HEK293 (cell line): ENCODE data around the gene SET.

Experiments
- CTCF ChIA-PET: fragments of 350-600 bp; formaldehyde crosslinking; extraction: SDS; loops from one replicate; lab custom pipeline; 2021; ENCODE audit warnings: antibody characterized with exemption; lab: Yijun Ruan, JAX
- POLR2A ChIA-PET: fragments of 300-600 bp; formaldehyde crosslinking; extraction: SDS; loops from one replicate; lab custom pipeline; 2020; ENCODE audit warnings: antibody characterized with exemption, inconsistent platforms; lab: Yijun Ruan, JAX
- H3K27ac ChIP-seq: fragments of 200-500 bp; sonication (Bioruptor generic); 2 replicates; pipeline ENCODE4 v1.5.1; 2014; ENCODE audit warnings: low read depth, low read length, control low read depth, inconsistent platforms; ENCODE audit errors: extremely low read depth
- H3K36me3 ChIP-seq, 2 experiments: fragments of 200-500 bp in 1 of 2; sonication (Bioruptor generic) in 1 of 2; 1 replicate in 1 of 2; 2 replicates in 1 of 2; pipeline ENCODE4 v1.5.1; 2014 to 2017; ENCODE audit warnings: inconsistent platforms in 2 of 2, low read length in 2 of 2; ENCODE audit not compliant: control insufficient read depth in 2 of 2, insufficient read depth in 1 of 2
- H3K4me1 ChIP-seq: fragments of 200-500 bp; sonication (Bioruptor generic); 2 replicates; pipeline ENCODE4 v1.5.1; 2014; ENCODE audit warnings: mild to moderate bottlenecking, low read length, inconsistent platforms; ENCODE audit not compliant: control insufficient read depth, insufficient read depth
- H3K4me3 ChIP-seq: 2 replicates; pipeline ENCODE4 v1.5.1; 2011; ENCODE audit warnings: low read depth, mild to moderate bottlenecking, control low read depth, low read length, moderate library complexity
- H3K9me3 ChIP-seq: fragments of 200-500 bp; sonication (Bioruptor generic); 2 replicates; pipeline ENCODE4 v1.5.1; 2014; ENCODE audit warnings: low read depth, low read length, inconsistent platforms; ENCODE audit not compliant: control insufficient read depth, insufficient read depth
- GFI1B ChIP-seq: fragments of 450-650 bp; formaldehyde crosslinking; IDR thresholded peaks from 2 replicates; pipeline ENCODE4 v1.5.1; 2016; ENCODE audit warnings: missing biosample characterization, missing genetic modification characterization
- GLIS1 ChIP-seq: fragments of 450-650 bp; formaldehyde crosslinking; IDR thresholded peaks from 2 replicates; pipeline ENCODE4 v1.5.1; 2016; ENCODE audit warnings: missing biosample characterization, missing genetic modification characterization
- PBX3 ChIP-seq: sonication (generic); formaldehyde crosslinking; IDR thresholded peaks from 2 replicates; pipeline ENCODE4 v1.8.1; 2022; ENCODE audit warnings: mild to moderate bottlenecking, moderate library complexity, missing genetic modification reagents
- SP7 ChIP-seq: fragments of 450-650 bp; formaldehyde crosslinking; IDR thresholded peaks from 2 replicates; pipeline ENCODE4 v1.5.1; 2016; ENCODE audit warnings: missing biosample characterization, missing genetic modification characterization
- TRIM28 ChIP-seq: IDR thresholded peaks from 2 replicates; pipeline ENCODE4 v1.6.1; 2011; ENCODE audit warnings: low read length, control low read depth, borderline replicate concordance
- ZBTB48 ChIP-seq: fragments of 450-650 bp; formaldehyde crosslinking; IDR thresholded peaks from 2 replicates; pipeline ENCODE4 v1.5.1; 2016; ENCODE audit warnings: missing biosample characterization, missing genetic modification characterization
- ZFHX2 ChIP-seq: fragments of 450-650 bp; formaldehyde crosslinking; conservative IDR thresholded peaks from 2 replicates; pipeline ENCODE4 v1.5.1; 2016; ENCODE audit warnings: missing biosample characterization, missing genetic modification characterization
- ZFP37 ChIP-seq: fragments of 450-650 bp; formaldehyde crosslinking; IDR thresholded peaks from 2 replicates; pipeline ENCODE4 v1.5.1; 2016; ENCODE audit warnings: missing biosample characterization, missing genetic modification characterization
- ZNF184 ChIP-seq: fragments of 450-650 bp; IDR thresholded peaks from 2 replicates; pipeline ENCODE4 v1.5.1; 2018; ENCODE audit warnings: missing biosample characterization, mild to moderate bottlenecking, missing genetic modification characterization
- ZNF423 ChIP-seq: fragments of 450-650 bp; formaldehyde crosslinking; IDR thresholded peaks from 2 replicates; pipeline ENCODE4 v1.5.1; 2016; ENCODE audit warnings: missing biosample characterization, missing genetic modification characterization
- ZNF433 ChIP-seq: fragments of 450-650 bp; formaldehyde crosslinking; IDR thresholded peaks from 2 replicates; pipeline ENCODE4 v1.5.1; 2016; ENCODE audit warnings: missing biosample characterization, missing genetic modification characterization, low read depth
- ZNF513 ChIP-seq: fragments of 450-650 bp; IDR thresholded peaks from 2 replicates; pipeline ENCODE4 v1.5.1; 2018; ENCODE audit warnings: missing biosample characterization, missing genetic modification characterization
- ZNF571 ChIP-seq: fragments of 450-650 bp; formaldehyde crosslinking; IDR thresholded peaks from 2 replicates; pipeline ENCODE4 v1.5.0; 2017; ENCODE audit warnings: missing biosample characterization, missing genetic modification characterization
- ZNF580 ChIP-seq: fragments of 450-650 bp; formaldehyde crosslinking; IDR thresholded peaks from 2 replicates; pipeline ENCODE4 v1.5.1; 2016; ENCODE audit warnings: missing biosample characterization, missing genetic modification characterization
- ZNF600 ChIP-seq: fragments of 450-650 bp; formaldehyde crosslinking; IDR thresholded peaks from 2 replicates; pipeline ENCODE4 v1.5.1; 2016; ENCODE audit warnings: missing biosample characterization, missing genetic modification characterization
- ZNF654 ChIP-seq: fragments of 450-650 bp; formaldehyde crosslinking; IDR thresholded peaks from 2 replicates; pipeline ENCODE4 v1.5.1; 2016; ENCODE audit warnings: low read depth, missing biosample characterization, missing genetic modification characterization
- ZNF664 ChIP-seq: fragments of 450-650 bp; formaldehyde crosslinking; IDR thresholded peaks from 2 replicates; pipeline ENCODE4 v1.5.1; 2016; ENCODE audit warnings: missing biosample characterization, missing genetic modification characterization
- ZNF768 ChIP-seq: fragments of 450-650 bp; formaldehyde crosslinking; IDR thresholded peaks from 2 replicates; pipeline ENCODE4 v1.5.1; 2018; ENCODE audit warnings: missing biosample characterization, mild to moderate bottlenecking, missing genetic modification characterization
- TF ChIP-seq, protein P1 (sequence below): fragments of 450-650 bp; formaldehyde crosslinking; optimal IDR thresholded peaks from 2 replicates; pipeline ENCODE3; 2016; ENCODE audit warnings: missing biosample characterization, mild to moderate bottlenecking, missing genetic modification characterization
- TF ChIP-seq, protein P2 (sequence below): fragments of 450-650 bp; formaldehyde crosslinking; IDR thresholded peaks from 2 replicates; pipeline ENCODE4 v1.5.1; 2017; ENCODE audit warnings: missing biosample characterization, missing genetic modification characterization

Gene SET

DNA sequence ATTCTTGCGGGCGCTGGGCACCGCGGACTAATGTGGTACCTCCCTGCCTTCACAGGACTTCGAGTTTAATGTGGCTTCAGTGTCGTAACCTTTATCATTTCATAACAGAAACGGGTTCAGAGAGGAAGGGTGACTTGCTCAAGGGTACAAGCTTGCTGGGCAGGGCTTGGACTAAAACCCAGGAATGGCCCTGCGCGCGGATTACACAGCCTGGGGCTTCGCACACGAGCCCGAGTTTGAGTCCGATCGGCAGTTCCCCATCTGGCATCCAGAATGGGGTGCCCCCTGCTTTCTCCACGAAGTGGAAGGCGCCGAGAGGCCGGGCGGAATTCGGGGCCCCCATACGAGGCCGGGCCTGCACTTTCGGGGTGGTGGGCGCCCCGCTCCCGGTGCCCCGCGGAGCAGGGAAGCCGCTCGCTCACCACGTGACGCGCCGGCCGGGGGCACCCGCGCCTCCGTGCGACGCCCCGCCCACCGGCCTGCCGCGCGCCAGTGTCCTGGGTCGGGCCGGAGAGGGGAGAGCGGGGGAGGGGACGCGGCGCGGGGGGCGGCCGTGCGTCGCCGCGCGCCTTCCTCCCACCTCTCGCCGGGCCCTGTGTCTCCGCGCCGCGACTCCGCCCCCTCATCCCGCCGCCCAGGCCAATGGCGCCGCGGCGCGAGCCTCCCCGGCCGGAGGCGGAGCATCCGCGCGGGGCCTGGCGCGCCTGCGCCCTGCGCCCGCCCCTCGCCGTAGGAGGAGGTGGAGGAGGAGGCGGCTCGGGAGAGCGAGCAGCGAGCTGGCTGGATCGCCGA is at the start of gene SET (continued):
- TF ChIP-seq ZNF513 (tag by site-specific recombination) (no peak), ZNF580 (tag by site-specific recombination) (no peak)

DNA sequence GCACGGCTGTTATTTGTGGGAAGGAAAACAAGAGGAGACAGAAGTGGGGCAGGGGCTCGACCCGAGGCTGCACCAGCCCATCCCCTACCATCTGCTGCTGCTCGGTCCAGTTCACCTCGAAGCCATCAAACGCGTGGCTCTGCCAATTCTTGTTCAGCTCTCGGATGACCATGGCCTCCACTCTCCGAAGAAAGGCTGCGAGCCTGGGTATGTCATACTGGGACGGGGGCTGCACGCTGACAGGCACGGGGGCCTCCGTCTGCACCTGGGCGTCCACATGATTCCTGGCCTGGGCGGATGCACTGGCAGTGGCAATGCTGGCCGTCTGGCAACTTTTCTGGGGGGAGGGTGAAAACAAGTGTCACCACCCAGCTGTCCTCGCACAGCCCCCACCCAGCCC is 48.4 kb upstream of the SET start:
- Histone ChIP-seq H3K27ac (no peak overlapping the region), H3K4me3 (no peak overlapping the region), H3K36me3 (peaks cover 0 to 46% of the 10 kb centered on the region in 2 experiments; a peak in 2 of 3 replicates), H3K9me3 (no peaks in the 10 kb centered on the region), H3K4me1 (peaks cover 5% of the 10 kb centered on the region)
- CTCF ChIA-PET = no interaction called here
- POLR2A ChIA-PET = no interaction called here
- TF ChIP-seq, protein P1, sequence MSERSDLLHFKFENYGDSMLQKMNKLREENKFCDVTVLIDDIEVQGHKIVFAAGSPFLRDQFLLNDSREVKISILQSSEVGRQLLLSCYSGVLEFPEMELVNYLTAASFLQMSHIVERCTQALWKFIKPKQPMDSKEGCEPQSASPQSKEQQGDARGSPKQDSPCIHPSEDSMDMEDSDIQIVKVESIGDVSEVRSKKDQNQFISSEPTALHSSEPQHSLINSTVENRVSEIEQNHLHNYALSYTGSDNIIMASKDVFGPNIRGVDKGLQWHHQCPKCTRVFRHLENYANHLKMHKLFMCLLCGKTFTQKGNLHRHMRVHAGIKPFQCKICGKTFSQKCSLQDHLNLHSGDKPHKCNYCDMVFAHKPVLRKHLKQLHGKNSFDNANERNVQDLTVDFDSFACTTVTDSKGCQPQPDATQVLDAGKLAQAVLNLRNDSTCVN (tag by site-specific recombination) = no peak
- TF ChIP-seq, protein P2, sequence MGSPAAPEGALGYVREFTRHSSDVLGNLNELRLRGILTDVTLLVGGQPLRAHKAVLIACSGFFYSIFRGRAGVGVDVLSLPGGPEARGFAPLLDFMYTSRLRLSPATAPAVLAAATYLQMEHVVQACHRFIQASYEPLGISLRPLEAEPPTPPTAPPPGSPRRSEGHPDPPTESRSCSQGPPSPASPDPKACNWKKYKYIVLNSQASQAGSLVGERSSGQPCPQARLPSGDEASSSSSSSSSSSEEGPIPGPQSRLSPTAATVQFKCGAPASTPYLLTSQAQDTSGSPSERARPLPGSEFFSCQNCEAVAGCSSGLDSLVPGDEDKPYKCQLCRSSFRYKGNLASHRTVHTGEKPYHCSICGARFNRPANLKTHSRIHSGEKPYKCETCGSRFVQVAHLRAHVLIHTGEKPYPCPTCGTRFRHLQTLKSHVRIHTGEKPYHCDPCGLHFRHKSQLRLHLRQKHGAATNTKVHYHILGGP (tag by site-specific recombination) = no peak
- no peak for TF ChIP-seq TRIM28
- TF ChIP-seq ZNF571 = no peak

DNA sequence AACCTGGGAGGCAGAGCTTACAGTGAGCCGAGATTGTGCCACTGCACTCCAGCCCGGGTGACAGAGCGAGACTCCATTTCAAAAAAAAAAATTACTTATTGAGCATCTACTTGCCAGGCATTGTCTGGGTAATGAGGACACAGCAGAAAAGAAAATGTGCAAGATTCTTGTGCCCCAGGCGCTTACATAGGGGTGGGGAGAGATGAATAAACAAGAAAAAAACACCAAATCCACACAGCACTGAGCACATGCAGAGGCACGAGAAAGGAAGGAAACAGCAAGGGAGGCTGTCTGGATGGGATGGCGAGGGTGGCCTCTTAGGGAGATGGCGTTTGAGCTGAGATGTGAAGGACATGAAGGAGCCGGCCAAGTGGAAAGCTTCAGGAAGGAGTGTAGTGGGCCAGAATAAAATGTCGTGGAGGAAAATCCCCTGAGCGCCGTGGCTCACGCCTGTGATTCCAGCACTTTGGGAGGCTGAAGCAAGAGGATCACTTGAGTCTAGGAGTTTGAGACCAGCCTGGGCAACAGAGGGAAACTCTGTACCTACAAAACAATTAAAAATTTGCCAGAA is 46.3 kb upstream of the SET start:
- CTCF ChIA-PET = interaction anchor here (0.5 to 1.5 kb wide), 4 partner anchors 7 to 345 kb away, joined by 4 to 5 read pairs (median 4); no protein-coding TSS in a partner anchor
- peaks cover 0 to 30% of the 10 kb centered on the region in 2 experiments; a peak in 2 of 3 replicates for H3K36me3 ChIP-seq
- H3K9me3 ChIP-seq = no peaks in the 10 kb centered on the region
- no peak overlapping the region for H3K27ac ChIP-seq
- no peaks in the 10 kb centered on the region for H3K4me1 ChIP-seq
- H3K4me3 ChIP-seq = no peak overlapping the region
- POLR2A ChIA-PET = interaction anchor here (0.6 to 0.7 kb wide), 2 partner anchors 144 to 857 kb away, joined by 3 to 5 read pairs; partner anchors contain the start of gene CDK9
- TF ChIP-seq ZNF433 (tag by site-specific recombination) (no peak), ZNF654 (tag by site-specific recombination) (no peak), ZNF664 (tag by site-specific recombination) (peak; percentile 64; the same call in 1 of the 2 replicates), ZNF184 (tag by site-specific recombination) (no peak)

DNA sequence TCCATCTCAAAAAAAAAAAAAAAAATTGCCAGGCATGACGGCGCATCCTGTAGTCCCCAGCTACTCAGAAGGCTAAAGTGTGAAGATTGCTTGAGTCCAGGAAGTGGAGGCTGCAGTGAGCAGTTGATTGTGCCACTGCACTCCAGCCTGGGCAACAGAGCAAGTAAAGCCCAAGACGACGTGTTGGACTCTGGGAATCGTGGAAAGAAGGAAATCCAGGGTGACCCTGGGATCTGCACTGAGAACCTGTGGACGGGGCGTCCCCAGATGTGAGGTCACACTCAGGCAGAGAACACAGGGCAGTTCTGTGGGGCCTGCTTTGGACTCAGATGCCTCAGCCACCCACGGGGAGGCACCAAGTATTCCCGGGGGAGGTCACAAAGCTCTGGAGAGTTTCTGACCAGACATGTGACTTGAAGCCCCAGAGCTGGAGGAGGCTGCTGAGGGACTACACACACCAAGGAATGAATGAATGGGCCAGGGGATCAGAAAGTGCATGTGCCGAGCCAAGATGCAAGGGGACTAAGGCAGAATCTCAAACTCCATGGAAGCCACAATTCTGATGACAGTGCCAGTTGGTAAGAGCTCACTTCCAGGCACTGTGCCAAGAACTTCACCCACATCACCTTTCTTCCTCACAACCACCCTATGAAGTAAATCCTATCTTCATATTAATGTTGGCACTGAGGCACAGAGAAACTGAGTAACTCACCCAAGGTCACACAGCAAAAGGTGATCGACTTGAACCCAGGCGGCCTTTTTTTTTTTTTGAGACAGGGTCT is 45.3 kb upstream of the SET start:
- Histone ChIP-seq H3K4me3 (no peak overlapping the region), H3K9me3 (no peaks in the 10 kb centered on the region), H3K36me3 (peaks cover 0 to 26% of the 10 kb centered on the region in 2 experiments; a peak in 2 of 3 replicates), H3K4me1 (no peaks in the 10 kb centered on the region), H3K27ac (no peak overlapping the region)
- CTCF ChIA-PET = interaction anchor here (0.5 to 1.5 kb wide), 5 partner anchors 8 to 346 kb away, joined by 4 to 5 read pairs (median 4); no protein-coding TSS in a partner anchor
- POLR2A ChIA-PET = interaction anchor here (0.6 kb wide), 2 partner anchors 20 to 1674 kb away, joined by 3 read pairs; no protein-coding TSS in a partner anchor
- TF ChIP-seq ZFP37 (tag by site-specific recombination) = no peak
- TF ChIP-seq ZNF768 (tag by site-specific recombination) = peak; percentile 94; the same call in 1 of the 2 replicates
- peak; percentile 73 for TF ChIP-seq ZFHX2 (tag by site-specific recombination)
- TF ChIP-seq SP7 = 0 out of 2 replicates have a peak, but pooled peaks have one; percentile 8
- TF ChIP-seq GLIS1 (tag by site-specific recombination) = peak; percentile 23; the same call in 1 of the 2 replicates
- no peak for TF ChIP-seq PBX3 (CRISPR knock-in tag)
- peak; percentile 77 for TF ChIP-seq ZNF600 (tag by site-specific recombination)
- no peak for TF ChIP-seq ZNF423 (tag by site-specific recombination)
- no peak for TF ChIP-seq ZBTB48 (tag by site-specific recombination)
- no peak for TF ChIP-seq GFI1B (tag by site-specific recombination)
